A673 (cell line): ENCODE measurements around the gene TEPSIN.

Experiments used
- EZH2 ChIP-seq: fragments of 200-600 bp; sonication (generic); IDR thresholded peaks from 2 replicates; pipeline ENCODE4 v1.6.1; 2017; ENCODE audit warnings: borderline replicate concordance, low read depth, mild to moderate bottlenecking, mixed read lengths, antibody characterized with exemption, low read length; ENCODE audit not compliant: poor library complexity, severe bottlenecking
- TF ChIP-seq, protein P1 (sequence below): fragments of 300-800, 200-600 bp; sonication (generic); conservative IDR thresholded peaks from 2 replicates; pipeline ENCODE4 v1.5.1; 2017; ENCODE audit warnings: low read depth, mild to moderate bottlenecking, antibody characterized with exemption, low read length, moderate library complexity, mixed read lengths

DNA sequence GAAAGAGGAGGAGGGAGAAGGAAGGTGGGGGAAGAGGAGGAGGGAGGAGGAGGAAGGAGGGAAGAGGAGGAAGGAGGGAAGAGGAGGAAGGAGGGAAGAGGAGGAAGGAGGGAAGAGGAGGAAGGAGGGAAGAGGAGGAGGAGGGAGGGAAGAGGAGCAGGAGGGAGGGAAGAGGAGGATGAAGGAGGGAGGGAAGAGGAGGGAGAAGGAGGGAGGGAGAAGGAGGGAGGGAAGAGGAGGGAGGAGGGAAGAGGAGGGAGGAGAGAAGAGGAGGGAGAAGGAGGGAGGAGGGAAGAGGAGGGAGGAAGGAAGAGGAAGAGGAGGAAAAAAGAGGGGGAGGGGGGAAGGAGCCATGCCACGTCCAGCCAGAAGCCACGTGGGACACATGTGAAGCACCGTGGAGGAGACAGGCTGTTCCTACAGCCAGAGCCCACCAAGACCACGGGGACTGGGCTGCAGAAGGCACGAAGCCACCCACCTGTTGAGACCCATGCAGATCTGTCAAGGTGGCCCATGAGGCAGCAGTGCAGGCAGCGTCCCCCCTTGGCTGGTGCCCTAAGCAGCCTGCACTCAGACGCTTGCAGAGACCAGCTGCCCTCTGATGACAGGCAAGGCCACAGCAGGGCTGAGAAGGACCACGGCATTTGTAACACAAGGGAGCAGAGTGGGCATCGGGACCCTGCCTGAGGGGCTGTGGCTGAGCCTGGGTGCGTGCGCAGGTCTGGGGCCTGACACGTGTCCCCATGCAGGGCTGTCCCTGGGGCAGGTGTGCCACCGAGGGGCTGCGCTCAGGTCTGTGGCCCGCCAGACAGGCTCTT, 10.6 kb upstream of the TEPSIN start:
- TF ChIP-seq, protein P1, sequence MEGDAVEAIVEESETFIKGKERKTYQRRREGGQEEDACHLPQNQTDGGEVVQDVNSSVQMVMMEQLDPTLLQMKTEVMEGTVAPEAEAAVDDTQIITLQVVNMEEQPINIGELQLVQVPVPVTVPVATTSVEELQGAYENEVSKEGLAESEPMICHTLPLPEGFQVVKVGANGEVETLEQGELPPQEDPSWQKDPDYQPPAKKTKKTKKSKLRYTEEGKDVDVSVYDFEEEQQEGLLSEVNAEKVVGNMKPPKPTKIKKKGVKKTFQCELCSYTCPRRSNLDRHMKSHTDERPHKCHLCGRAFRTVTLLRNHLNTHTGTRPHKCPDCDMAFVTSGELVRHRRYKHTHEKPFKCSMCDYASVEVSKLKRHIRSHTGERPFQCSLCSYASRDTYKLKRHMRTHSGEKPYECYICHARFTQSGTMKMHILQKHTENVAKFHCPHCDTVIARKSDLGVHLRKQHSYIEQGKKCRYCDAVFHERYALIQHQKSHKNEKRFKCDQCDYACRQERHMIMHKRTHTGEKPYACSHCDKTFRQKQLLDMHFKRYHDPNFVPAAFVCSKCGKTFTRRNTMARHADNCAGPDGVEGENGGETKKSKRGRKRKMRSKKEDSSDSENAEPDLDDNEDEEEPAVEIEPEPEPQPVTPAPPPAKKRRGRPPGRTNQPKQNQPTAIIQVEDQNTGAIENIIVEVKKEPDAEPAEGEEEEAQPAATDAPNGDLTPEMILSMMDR, result no peak
- no peak for TF ChIP-seq EZH2
